Tibial artery (tissue), 4 donors: ENCODE data around the gene GFOD1.

Source experiments
- DNase-seq, 2 donors: peaks; one replicate each; pipeline ENCODE4 v3.0.0-alpha.2; 2019
- H3K27ac ChIP-seq, 2 donors: fragments of 200-600 bp; sonication (generic) in 1 of 2; 1 replicate in 1 of 2; 2 replicates in 1 of 2; pipeline ENCODE4 v1.5.1; 2018 to 2019; ENCODE audit warnings: mild to moderate bottlenecking in 1 of 2
- H3K27me3 ChIP-seq, 2 donors: fragments of 200-600 bp; sonication (generic) in 1 of 2; one replicate each; pipeline versions ENCODE4 v1.5.1 to v1.6.0; 2016 to 2019
- H3K36me3 ChIP-seq, 3 donors: fragments of 200-600 bp; sonication (generic) in 2 of 3; one replicate each; pipeline ENCODE4 v1.5.1; 2016 to 2019; ENCODE audit warnings: mild to moderate bottlenecking in 2 of 3
- H3K4me1 ChIP-seq, 4 donors: fragments of 200-600 bp; sonication (generic) in 2 of 4; 1 replicate in 3 of 4; 2 replicates in 1 of 4; pipeline ENCODE4 v1.5.1; 2016 to 2019
- H3K4me3 ChIP-seq, 2 donors: fragments of 200-600 bp; sonication (generic) in 1 of 2; 1 replicate in 1 of 2; 2 replicates in 1 of 2; pipeline ENCODE4 v1.5.1; 2018 to 2019; ENCODE audit warnings: mild to moderate bottlenecking in 2 of 2
- H3K9me3 ChIP-seq, 3 donors: fragments of 200-600 bp; sonication (generic) in 1 of 3; one replicate each; pipeline ENCODE4 v1.5.1; 2016 to 2019
- CTCF ChIP-seq, 2 experiments: fragments of 200-600 bp in 1 of 2; fragments of 450-650 bp in 1 of 2; IDR thresholded peaks; one replicate each; pipeline ENCODE4 v1.5.1; 2017 to 2019; ENCODE audit warnings: antibody characterized with exemption in 2 of 2, mild to moderate bottlenecking in 1 of 2, moderate library complexity in 1 of 2
- intact Hi-C: fragments of 100-400 bp; cut with DNase I; formaldehyde crosslinking; loops from one replicate; pipeline ENCODE4 v1.15.0; 2023; ENCODE audit warnings: low total_unique reads

GFOD1 gene

DNA sequence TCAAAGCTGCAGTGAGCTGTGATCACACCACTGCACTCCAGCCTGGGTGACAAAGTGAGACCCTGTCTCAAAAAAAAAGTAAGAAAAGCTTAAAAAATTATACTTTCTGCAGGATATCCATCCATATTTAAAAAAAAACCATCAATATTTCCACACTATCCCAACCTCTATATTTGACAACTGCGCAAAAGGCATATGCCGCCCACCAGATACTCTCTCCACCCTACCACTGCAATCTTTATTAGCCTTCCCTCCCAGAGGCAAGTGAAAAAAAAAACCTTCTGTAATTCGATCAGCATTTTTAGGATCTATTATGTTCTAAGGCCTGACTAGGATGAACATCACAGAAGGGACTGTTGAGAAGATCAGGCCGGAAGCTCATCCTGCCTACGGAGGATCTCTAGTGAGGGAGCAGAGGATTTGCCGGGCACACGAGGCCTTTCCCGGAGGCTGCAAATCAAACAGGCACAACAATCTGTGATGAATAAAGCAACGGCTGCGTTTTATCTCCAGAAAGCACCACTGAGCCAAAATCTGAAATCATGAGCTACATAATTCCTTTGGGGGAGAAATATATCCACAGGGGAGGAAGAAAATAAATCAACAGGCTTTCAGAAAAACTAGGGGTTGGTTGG, 65.9 kb downstream of the GFOD1 start:
- H3K36me3 ChIP-seq: no peaks in the 10 kb centered on the region
- DNase-seq: no peak
- H3K27me3 ChIP-seq: no peaks in the 10 kb centered on the region
- peaks cover 0 to 100% (median 81%) of the 10 kb centered on the region in 4 donors for H3K4me1 ChIP-seq
- intact Hi-C loops: no loop called here
- H3K4me3 ChIP-seq: no peak overlapping the region
- TF ChIP-seq CTCF (IDR thresholded peaks at IDR 0.05): no peak
- no peaks in the 10 kb centered on the region for H3K9me3 ChIP-seq
- H3K27ac ChIP-seq: peak overlapping the region; percentile 80 to 95

DNA sequence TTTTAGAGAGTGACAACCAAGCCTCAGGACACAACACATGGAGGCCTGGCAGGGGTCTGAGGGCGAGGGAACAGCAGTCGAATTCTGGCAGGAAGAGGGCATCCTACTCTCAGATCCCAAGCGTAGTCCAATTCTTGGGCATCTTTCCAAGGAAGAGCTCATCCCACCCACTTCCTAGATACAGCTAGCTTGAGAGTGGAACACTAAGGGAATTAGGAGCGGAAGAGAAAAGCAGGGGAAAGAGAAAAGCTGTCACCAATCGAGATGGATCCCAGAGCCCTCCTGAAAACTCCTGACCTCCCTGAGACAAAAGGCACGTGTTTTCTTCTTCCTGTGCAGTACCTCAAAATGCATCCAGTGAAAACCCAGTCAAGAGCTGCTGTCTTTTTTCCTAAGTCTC, 67.1 kb downstream of the GFOD1 start:
- no peak for DNase-seq
- Histone ChIP-seq H3K27ac (peak overlapping the region; percentile 80 to 95), H3K9me3 (no peaks in the 10 kb centered on the region), H3K4me3 (no peak overlapping the region), H3K27me3 (no peaks in the 10 kb centered on the region), H3K36me3 (no peaks in the 10 kb centered on the region), H3K4me1 (peaks cover 0 to 100% (median 78%) of the 10 kb centered on the region in 4 donors)
- intact Hi-C loops: no loop called here
- TF ChIP-seq CTCF (IDR thresholded peaks at IDR 0.05): no peak

DNA sequence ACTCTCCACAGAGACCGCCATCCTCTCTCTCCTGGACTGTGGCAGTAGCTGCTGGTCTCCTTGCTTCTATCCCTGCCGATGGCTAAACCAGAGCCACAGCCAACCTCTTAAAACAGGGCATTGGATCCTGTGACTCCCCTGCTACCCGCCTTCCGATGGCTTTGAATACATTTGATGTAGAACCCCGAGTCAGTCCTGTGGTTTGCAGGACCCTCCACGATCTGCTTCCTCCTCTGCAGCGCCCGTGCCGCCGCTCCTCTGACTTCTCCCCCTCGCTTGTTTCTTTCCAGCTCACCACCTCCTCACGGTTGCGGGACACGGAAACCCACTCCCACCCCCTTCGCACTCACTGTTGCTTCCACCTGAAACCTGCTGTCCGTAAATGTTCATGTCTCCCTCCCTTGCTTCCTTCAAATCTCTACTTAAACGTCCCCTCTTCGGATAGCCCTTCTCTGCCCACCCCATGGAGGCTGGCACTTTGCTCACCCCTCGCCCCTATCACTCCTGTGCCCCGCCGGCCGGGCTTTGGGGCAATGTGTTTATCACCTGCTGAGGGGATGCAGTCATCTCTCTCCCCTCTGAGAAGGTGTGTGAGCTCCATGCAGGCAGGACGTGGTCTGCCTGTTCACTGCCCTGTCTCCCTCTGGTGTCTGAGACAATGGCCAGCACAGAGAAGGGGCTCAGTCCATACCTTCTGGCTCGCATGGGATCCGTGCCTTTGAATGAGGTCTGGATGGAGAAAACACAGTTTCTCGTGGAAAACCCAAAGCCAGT, 67.8 kb downstream of the GFOD1 start:
- Histone ChIP-seq H3K27ac (peak overlapping the region; percentile 80 to 95), H3K36me3 (no peaks in the 10 kb centered on the region), H3K9me3 (no peaks in the 10 kb centered on the region), H3K4me3 (no peak overlapping the region), H3K27me3 (no peaks in the 10 kb centered on the region), H3K4me1 (peaks cover 0 to 100% (median 80%) of the 10 kb centered on the region in 4 donors)
- DNase-seq: no peak
- TF ChIP-seq CTCF (IDR thresholded peaks at IDR 0.05): no peak
- intact Hi-C loops: no loop called here

- Histone ChIP-seq H3K4me1 (peaks cover 0 to 99% (median 85%) of the 10 kb centered on the region in 4 donors), H3K36me3 (no peaks in the 10 kb centered on the region), H3K4me3 (no peak overlapping the region), H3K27me3 (no peaks in the 10 kb centered on the region), H3K9me3 (no peaks in the 10 kb centered on the region), H3K27ac (peak overlapping the region; percentile 80 to 95)
- DNase-seq: no peak
- intact Hi-C loops: no loop called here
- TF ChIP-seq CTCF (IDR thresholded peaks at IDR 0.05): no peak
These were observed 68.6 kb downstream of the GFOD1 start for GRCh38 chr6:13418844-13419243.

GRCh38 chr6:13417954-13418353, 69.4 kb downstream of the GFOD1 start:
- no peak overlapping the region for H3K4me3 ChIP-seq
- intact Hi-C loops: no loop called here
- H3K27ac ChIP-seq: peak overlapping the region; percentile 80 to 95
- peaks cover 0 to 99% (median 83%) of the 10 kb centered on the region in 4 donors for H3K4me1 ChIP-seq
- H3K27me3 ChIP-seq: no peaks in the 10 kb centered on the region
- no peak for TF ChIP-seq CTCF (IDR thresholded peaks at IDR 0.05)
- H3K36me3 ChIP-seq: no peaks in the 10 kb centered on the region
- no peak for DNase-seq
- H3K9me3 ChIP-seq: no peaks in the 10 kb centered on the region
